Uterus (tissue), 4 donors: Measurements from ENCODE around the gene C19orf33. TPM values are rescaled to one million over a fixed set of nuclear protein-coding genes. Genes with fewer than 3 reads are reported as not detected.

ENCODE experiments used
- DNase-seq, 2 donors: peaks; one replicate each; pipeline ENCODE4 v3.0.0-alpha.2; 2019 to 2020
- H3K27ac ChIP-seq, 2 donors: fragments of 200-600 bp; sonication (generic); 1 replicate in 1 of 2; 2 replicates in 1 of 2; pipeline ENCODE4 v1.5.1; 2016 to 2018
- H3K27me3 ChIP-seq, 2 donors: fragments of 200-600 bp; sonication (generic); one replicate each; pipeline ENCODE4 v1.5.1; 2018 to 2019; ENCODE audit warnings: control low read depth in 1 of 2
- H3K36me3 ChIP-seq, 2 donors: fragments of 200-600 bp; sonication (generic); one replicate each; pipeline ENCODE4 v1.5.1; 2019; ENCODE audit warnings: control low read depth in 1 of 2
- H3K4me1 ChIP-seq, 2 donors: fragments of 200-600 bp; sonication (generic); one replicate each; pipeline ENCODE4 v1.5.1; 2018 to 2019; ENCODE audit warnings: control low read depth in 1 of 2
- H3K4me3 ChIP-seq, 2 donors: fragments of 200-600 bp; sonication (generic); 1 replicate in 1 of 2; 2 replicates in 1 of 2; pipeline ENCODE4 v1.5.1; 2018 to 2019; ENCODE audit warnings: mild to moderate bottlenecking in 1 of 2
- H3K9me3 ChIP-seq, 2 donors: fragments of 200-600 bp; sonication (generic); one replicate each; pipeline ENCODE4 v1.5.1; 2019; ENCODE audit warnings: control low read depth in 1 of 2
- CTCF ChIP-seq, 4 experiments: fragments of 200-600 bp in 2 of 4; fragments of 450-650 bp in 2 of 4; sonication (generic) in 2 of 4; IDR thresholded peaks; one replicate each; pipeline ENCODE4 v1.5.1; 2016 to 2019; ENCODE audit warnings: antibody characterized with exemption in 4 of 4, mild to moderate bottlenecking in 2 of 4, moderate library complexity in 1 of 4
- POLR2A ChIP-seq, 2 donors: fragments of 450-650 bp; IDR thresholded peaks; one replicate each; pipeline ENCODE4 v1.6.1; 2016; ENCODE audit warnings: antibody characterized with exemption in 2 of 2, mild to moderate bottlenecking in 1 of 2, moderate library complexity in 1 of 2
- intact Hi-C: fragments of 100-400 bp; cut with DNase I; formaldehyde crosslinking; loops from one replicate; pipeline ENCODE4 v1.15.1; 2023; ENCODE audit warnings: low total_unique reads
- total RNA-seq, 4 donors: library from RNA; depleted of rRNA in 3 of 4; stranded (reverse); fragments of >200 nt in 3 of 4; gene quantifications; one replicate each; pipeline versions ENCODE4 v1.1.0 to v1.2.4, GENCODE V29; 2014 to 2023
- donor health status: DM: yes; HTN: yes; CAD: no.

C19orf33 gene
- total RNA-seq, 4 donors from 2014 or later, result 2.9 to 15.3 (median 4.1) TPM; not detected in 1

- TF ChIP-seq POLR2A (IDR thresholded peaks at IDR 0.05) (no peak), CTCF (IDR thresholded peaks at IDR 0.05) (no peak)
- Histone ChIP-seq H3K27me3 (no peaks in the 10 kb centered on the region), H3K27ac (no peak overlapping the region), H3K4me3 (no peak overlapping the region), H3K36me3 (no peaks in the 10 kb centered on the region), H3K4me1 (peaks cover 0 to 4% of the 10 kb centered on the region in 2 donors), H3K9me3 (no peaks in the 10 kb centered on the region)
- intact Hi-C loops, result no loop called here
- DNase-seq, result no peak
Observed at GRCh38 chr19:38326591-38326990, 22.5 kb downstream of the C19orf33 start.

- DNase-seq, result no peak
- intact Hi-C loops, result loop anchor here (5.0 kb wide), 1 partner anchor 87 kb away; no protein-coding TSS in a partner anchor
- no peaks in the 10 kb centered on the region for H3K36me3 ChIP-seq
- no peaks in the 10 kb centered on the region for H3K27me3 ChIP-seq
- TF ChIP-seq POLR2A (IDR thresholded peaks at IDR 0.05) (no peak), CTCF (IDR thresholded peaks at IDR 0.05) (no peak)
- H3K9me3 ChIP-seq, result no peaks in the 10 kb centered on the region
- no peak overlapping the region for H3K4me3 ChIP-seq
- no peaks in the 10 kb centered on the region for H3K4me1 ChIP-seq
- no peak overlapping the region for H3K27ac ChIP-seq
Observed at GRCh38 chr19:38329651-38330050, 25.6 kb downstream of the C19orf33 start.

- Histone ChIP-seq H3K4me1 (no peaks in the 10 kb centered on the region), H3K4me3 (no peak overlapping the region), H3K27me3 (no peaks in the 10 kb centered on the region), H3K27ac (no peak overlapping the region), H3K9me3 (no peaks in the 10 kb centered on the region), H3K36me3 (no peaks in the 10 kb centered on the region)
- no peak for TF ChIP-seq CTCF (IDR thresholded peaks at IDR 0.05)
- no peak for TF ChIP-seq POLR2A (IDR thresholded peaks at IDR 0.05)
- no peak for DNase-seq
- intact Hi-C loops, result loop anchor here (5.0 kb wide), 1 partner anchor 89 kb away; no protein-coding TSS in a partner anchor
Observed at GRCh38 chr19:38331728-38332127, 27.7 kb downstream of the C19orf33 start.

GRCh38 chr19:38333245-38333644 lies 29.2 kb downstream of the C19orf33 start:
- intact Hi-C loops, result loop anchor here (5.0 kb wide), 1 partner anchor 91 kb away; no protein-coding TSS in a partner anchor
- Histone ChIP-seq H3K27ac (no peak overlapping the region), H3K36me3 (no peaks in the 10 kb centered on the region), H3K9me3 (no peaks in the 10 kb centered on the region), H3K4me1 (peaks cover 0 to 6% of the 10 kb centered on the region in 2 donors), H3K27me3 (no peaks in the 10 kb centered on the region), H3K4me3 (no peak overlapping the region)
- no peak for TF ChIP-seq CTCF (IDR thresholded peaks at IDR 0.05)
- TF ChIP-seq POLR2A (IDR thresholded peaks at IDR 0.05), result no peak
- DNase-seq, result no peak

GRCh38 chr19:38335949-38336637 lies 32.0 kb downstream of the C19orf33 start:
- Histone ChIP-seq H3K36me3 (no peaks in the 10 kb centered on the region), H3K4me3 (peak overlapping the region; percentile 62 to 69), H3K9me3 (no peaks in the 10 kb centered on the region), H3K27me3 (no peaks in the 10 kb centered on the region), H3K4me1 (peaks cover 0 to 6% of the 10 kb centered on the region in 2 donors), H3K27ac (peak overlapping the region; percentile 95 to 96)
- peak; percentile 95 to 96 for DNase-seq
- TF ChIP-seq CTCF (IDR thresholded peaks at IDR 0.05), result no peak
- TF ChIP-seq POLR2A (IDR thresholded peaks at IDR 0.05), result peak; percentile 32 to 50
- intact Hi-C loops, result loop anchor here (5.0 kb wide), 1 partner anchor 36 kb away; the partner anchor contains the start of gene PSMD8
